Measurements from ENCODE around the gene PGS1. TPM values are rescaled to one million over a fixed set of nuclear protein-coding genes. Genes with fewer than 3 reads are reported as not detected.
"Not testable (repeated sequence)": the region's sequence is repeated elsewhere in the genome, so short reads cannot be mapped to it uniquely, and the experiment has no call there.

PGS1 gene
- total RNA-seq, 1 donor from 2014 or later: 99.8 TPM

DNA sequence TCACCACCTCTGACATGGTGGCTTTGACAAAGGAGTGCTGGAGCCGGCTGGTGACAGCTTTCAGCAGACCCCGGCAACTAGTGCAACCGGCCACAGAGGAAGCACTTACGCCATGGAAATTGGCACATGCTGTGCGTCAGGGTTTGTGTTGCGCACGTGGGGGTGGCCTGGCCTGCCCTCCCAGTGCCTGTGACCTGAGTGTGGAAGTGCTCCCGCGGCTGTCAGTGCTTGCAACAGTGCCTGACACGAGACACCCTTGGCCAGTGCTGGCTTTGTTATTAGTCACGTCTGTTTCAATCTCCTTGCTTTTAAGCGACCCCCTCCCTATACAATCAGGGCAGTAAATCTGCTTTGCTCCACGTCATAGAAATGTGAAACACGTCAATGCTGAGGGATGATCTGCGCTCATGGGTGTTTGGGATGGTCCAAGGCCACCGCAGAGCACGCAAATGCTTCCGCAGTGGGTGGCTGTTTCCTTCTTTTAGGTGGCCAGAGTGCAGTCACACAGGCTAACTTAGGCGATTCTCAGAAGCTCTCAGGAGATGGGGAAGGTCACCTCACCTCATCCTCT, 64.3 kb downstream of the PGS1 start:
- intact Hi-C loops (cut with micrococcal nuclease): no loop called here

DNA sequence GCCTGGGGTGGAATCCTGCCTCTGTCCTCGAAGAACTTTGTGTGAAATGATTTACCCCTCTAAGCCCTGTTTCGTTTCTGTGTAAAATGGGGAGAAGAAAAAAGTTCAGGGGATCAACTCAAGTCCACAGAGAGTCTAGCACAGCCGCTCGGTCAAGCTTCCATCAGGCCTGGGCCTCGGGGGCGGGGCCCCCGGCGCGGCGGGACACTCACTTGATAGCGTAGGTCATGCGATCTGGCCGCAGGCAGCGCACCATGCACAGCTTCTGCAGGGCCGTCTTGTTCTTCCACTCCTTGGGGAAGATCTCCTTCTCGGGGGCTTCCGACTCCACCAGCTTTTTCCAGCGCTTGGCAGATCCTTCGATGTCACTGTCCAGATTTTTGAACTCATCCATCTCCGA, 65.9 kb downstream of the PGS1 start:
- intact Hi-C loops (cut with micrococcal nuclease): no loop called here

DNA sequence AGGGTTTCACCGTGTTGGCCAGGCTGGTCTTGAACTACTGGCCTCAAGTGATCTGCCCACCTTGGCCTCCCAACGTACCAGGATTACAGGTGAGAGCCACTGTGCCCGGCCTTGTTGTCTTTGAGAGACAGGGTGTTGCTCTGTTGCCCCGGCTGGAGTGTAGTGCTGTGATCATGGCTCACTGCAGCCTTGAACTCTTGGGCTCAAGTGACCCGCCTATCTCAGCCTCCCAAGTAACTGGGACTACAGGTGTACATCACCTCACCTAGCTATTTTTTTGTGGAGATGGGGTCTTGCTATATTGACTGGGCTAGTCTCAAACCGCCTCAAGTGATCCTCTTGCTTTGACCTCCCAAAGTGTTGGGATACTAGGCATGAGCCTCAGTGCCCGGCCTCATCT, 68.4 kb downstream of the PGS1 start:
- intact Hi-C loops (cut with micrococcal nuclease): loop anchor here (5.0 kb wide), 1 partner anchor 260 kb away; no protein-coding TSS in a partner anchor

DNA sequence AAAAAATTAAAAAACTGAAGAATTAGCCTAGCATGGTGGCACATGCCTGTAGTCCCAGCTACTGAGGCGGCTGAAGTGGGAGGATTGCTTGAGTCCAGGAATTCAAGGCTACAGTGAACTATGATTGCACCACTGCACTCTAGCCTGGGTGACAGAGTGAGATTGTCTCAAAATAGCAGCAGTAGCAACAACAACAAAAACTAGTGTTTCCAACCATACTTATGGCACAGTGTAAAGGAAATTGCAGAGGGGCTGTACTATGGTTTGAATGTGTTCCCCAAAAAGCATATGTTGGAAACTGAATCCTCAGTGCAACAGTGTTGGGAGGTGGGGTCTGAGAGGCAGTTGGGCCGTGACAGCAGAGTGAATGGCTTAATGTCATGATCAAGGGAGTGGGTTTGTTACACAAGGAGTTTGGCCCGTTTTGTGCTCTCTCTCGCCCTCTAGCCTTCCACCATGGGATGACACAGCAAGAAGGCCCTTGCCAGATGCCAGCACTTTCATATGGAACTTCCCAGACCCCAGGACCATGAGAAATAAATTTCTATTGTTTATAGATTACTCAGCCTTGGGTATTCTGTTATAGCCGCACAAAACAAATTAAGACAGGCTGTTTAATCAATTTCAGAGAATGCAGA, 70.0 kb downstream of the PGS1 start:
- intact Hi-C loops (cut with micrococcal nuclease): loop anchor here (1.0 to 5.0 kb wide), 2 partner anchors 88 to 259 kb away; partner anchors contain the start of gene SOCS3

DNA sequence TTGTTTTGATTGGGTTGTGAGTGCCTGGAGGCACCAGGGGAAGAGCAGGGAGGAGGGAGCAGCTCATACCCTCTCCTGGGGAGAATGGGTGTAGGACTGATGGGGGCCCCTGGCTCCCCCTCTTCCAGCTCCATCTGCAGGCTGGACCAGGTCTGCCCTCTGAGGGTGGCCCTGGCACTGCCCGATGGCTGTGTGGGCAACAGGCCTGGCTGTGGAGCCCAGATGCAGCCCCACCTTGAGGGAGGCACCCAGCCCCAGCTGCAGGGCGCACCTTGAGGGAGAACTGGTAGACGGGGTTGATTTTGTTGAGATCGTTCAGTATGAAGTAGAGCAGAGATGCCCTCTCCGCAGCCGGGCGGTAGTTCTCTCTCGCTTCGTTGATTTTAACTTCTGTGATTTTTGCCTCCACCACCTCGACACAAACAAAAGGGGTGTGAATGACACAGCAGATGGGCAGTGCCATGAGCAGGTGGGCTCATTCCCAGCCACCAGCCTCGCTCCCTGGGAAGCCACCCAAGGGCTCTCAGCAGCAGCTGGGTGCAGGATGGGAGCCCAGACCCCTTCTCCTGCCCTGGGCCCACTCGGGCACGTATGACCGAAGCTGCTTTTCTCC, 71.6 kb downstream of the PGS1 start:
- intact Hi-C loops (cut with micrococcal nuclease): loop anchor here (5.0 kb wide), 1 partner anchor 257 kb away; no protein-coding TSS in a partner anchor

DNA sequence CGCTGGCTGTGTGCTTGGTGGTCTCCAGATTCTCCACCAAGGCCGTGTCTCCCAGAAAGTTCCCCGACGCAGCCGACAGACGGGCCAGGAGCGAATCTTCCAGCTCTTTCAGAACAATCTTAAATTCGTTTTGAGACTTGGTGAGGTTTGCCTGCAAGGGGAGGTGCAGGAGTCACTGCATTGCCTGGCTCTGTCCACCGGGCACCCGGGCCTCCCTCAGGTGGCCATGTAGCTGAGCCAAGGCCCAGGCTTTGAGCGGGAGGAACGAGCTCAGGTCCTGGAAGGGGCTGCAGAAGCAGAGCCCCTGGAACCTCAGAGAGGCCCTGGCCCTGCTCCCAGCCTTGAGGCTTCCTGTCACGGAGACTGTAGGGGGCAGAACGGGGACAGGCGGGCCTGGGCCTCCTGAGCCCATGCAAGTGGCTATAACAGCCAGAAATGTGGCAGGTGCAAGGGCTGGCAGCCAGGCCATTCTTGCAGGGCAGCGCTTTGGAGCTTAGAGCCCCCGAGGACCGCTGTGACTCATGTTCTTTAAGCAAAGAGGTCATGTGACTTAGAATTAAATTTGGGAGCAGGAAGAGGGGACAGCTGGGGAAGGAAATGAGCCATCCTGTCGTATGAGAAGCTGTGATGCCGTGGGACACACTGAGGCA, 72.4 kb downstream of the PGS1 start:
- intact Hi-C loops (cut with micrococcal nuclease): no loop called here

DNA sequence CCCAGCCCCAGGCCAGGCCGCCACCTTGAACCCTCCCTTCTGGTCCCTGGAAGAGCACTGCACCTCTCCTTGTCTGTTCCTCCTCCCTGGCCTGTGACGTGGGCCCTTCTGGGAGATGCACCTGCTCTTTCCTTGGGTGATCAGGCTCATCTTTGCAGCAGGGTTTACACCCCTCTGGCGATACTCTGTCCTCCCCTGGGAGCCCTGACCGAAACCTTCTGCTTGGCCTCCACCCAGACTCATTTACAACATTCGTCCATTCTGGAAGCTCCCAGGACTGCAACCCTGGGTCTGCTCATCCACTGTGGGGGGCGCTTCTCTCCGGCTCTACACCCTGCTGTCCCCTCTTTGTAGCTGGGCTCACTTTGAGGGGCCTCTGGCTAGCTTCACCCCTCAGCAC, 73.3 kb downstream of the PGS1 start:
- intact Hi-C loops (cut with micrococcal nuclease): no loop called here

DNA sequence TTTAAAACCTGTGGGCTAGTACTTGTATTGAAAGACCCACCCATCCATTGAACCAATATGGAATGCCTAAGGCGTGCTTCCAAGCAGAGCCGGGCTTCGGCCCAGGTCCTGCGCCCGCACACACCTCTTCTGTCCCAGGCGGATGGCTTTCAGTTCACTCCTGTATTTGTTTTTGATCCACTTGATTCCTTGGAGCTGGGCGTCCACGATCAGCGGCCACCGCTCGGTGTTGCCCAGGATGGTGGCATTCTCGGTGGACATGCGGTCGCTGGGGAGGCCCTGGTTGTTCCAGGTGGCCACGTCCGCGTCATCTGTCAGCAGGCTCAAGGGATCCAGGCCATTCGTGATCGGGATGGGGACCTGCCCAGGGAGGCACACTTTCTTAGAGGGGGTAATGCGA, 75.9 kb downstream of the PGS1 start:
- intact Hi-C loops (cut with micrococcal nuclease): no loop called here

DNA sequence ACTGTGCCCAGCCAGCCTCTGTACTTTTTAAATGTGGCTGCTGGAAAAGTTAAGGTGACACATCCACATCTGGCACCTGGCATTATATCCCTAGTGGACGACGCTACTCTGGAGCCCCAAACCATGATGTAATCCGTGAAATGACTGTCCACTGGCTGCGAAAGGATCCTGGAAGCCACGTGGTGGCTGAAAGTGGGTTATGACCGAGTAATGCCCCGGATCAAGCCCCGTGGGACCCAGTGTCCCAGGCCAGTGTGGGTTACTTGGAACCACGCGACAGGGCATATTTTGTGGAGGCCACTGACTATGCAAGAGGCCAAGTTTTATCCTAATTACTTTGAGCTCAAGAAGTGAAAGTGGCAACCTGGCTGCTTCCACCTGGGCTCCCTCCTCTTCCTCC, 79.6 kb downstream of the PGS1 start:
- intact Hi-C loops (cut with micrococcal nuclease): no loop called here

DNA sequence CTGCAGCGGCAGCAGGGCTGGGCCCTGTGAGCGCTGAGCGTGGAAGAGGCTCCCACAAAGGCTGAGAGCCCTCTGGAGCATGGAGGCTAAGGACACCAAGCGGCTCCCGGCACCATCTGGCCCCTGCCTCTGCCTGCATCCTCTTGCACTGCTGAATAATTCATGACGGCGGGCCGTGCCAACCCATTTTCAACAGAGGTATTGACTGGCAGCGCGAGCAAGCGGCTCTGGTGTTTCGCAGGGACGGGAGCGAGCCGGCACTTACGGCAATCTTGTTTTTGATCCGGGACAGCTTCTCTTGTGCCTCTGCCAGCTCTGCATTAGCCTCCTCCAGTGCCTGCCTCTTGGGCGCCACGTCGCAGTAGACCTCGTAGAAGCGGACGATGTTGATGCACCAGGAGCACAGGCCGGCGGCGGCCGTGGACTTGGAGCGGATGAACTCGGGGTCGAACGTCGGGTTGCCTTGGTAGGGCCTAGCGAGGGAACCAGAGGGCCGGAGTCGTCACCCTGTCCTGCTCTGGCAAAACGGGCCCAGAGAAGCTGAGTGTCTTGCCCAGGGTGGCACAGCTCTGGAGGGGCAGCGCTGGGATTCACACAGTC, 80.4 kb downstream of the PGS1 start:
- intact Hi-C loops (cut with micrococcal nuclease): no loop called here

DNA sequence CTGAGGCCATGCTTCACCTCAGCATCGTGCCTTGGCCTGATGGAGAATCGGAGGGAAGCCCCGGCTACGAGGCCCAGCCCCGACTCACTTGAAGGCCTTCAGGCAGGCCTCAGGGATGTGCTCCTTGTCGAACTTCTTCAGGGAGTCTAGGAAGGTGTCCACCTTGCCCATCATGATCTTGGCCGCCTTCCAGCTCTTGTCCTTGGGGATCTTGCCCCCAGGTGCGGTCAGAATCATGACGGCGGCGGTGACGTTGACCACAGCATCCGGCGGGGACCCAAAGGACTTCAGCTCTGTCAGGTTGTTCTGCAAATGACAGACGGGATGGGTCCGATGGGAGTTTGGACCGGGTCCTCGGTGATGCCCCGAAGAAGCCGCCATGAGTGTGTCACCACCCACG, 81.2 kb downstream of the PGS1 start:
- intact Hi-C loops (cut with micrococcal nuclease): no loop called here

DNA sequence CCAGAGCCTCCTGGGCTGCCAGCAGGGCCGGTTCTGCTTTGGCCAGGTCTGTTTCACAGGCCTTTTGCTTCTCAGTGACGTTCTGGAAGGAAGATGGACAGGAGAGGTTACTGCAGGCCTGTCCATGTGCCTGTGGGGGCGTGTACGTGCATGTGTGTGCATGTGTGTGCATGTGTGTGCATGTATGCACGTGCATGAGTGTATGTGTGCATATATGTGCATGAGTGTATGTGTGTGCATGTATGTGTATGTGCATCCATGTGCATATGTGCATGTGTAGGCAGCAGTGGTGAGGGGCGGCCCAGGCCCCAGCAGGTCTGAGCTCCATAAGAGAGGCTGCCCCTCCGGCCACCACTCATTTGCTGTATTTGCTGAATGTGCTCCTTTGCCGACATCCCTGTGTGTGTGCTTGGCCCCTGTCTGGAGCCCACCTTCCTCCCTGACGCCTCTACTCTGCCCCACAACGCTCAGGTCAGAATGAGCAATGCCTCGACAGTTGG, 81.8 kb downstream of the PGS1 start:
- intact Hi-C loops (cut with micrococcal nuclease): no loop called here

DNA sequence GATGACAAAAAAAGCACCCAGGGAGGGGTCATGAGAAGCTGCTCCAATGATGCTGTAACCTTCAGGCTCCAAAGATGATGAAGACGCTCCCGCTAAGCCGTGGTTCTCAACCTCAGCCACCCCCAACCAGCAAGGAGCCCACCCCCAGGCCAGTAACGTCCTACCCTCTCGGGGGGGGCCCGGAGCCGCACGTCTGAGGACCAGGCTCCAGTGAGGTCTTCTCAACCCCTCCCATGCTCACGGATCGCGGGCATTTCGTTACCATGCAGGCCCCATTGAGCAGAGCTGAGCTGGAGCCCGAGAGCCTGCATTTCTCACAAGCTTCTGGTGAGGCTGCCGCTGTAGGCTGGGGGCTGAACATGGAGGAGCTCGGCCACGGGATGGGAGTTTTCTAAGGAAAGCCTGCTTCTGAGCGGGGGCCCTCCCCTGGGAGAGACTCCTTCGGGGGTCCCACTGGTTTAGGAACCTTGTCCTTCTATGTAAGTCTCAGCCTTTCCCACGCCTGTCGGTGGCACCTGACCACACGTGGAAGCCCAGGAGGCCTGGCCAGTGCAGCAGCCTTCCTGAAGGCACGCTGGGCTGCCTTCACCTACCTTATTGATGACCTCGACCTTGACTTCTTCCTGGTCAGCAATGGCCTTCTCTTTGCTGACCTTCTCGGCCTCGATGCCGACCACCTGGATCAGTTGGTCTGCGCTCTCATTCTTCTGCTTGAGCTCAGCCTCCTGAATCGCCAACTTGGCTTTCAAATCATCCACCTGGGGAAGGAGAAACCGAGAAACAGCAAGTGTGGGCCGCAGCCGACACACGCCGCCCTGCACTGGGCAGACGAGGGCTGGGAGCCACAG, 82.7 kb downstream of the PGS1 start:
- intact Hi-C loops (cut with micrococcal nuclease): no loop called here

DNA sequence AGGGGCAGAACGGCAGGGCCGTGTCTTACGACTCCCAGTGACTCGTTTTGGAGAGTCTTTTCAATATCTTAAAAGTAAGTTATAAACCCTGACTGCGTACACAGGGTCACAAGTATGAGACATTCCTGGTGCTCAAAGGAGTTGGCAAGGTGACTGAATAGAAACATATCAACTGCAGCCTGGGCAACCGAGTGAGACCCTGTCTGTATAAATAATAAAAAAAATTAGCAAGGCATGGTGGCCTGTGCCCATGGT, 83.3 kb downstream of the PGS1 start:
- intact Hi-C loops (cut with micrococcal nuclease): no loop called here

DNA sequence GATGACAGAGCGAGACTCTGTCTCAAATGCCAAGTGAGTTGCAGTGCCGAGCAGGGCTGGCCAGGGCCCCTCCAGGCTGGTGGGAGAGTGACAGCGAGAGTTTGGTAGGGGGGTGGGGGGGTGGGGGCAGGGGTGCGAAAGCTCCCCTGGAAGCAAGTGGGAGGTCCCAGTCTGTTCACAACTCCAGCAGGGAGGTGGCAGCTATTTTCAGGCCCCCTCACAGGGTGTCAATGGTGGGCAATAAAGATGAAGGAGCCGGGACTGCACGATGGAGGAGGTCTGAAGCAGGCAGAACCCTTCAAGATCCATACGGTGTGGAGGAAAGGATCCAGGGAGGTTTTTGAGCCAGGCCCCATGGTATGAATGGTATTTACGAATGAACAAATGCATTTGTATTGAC, 83.7 kb downstream of the PGS1 start:
- intact Hi-C loops (cut with micrococcal nuclease): no loop called here

DNA sequence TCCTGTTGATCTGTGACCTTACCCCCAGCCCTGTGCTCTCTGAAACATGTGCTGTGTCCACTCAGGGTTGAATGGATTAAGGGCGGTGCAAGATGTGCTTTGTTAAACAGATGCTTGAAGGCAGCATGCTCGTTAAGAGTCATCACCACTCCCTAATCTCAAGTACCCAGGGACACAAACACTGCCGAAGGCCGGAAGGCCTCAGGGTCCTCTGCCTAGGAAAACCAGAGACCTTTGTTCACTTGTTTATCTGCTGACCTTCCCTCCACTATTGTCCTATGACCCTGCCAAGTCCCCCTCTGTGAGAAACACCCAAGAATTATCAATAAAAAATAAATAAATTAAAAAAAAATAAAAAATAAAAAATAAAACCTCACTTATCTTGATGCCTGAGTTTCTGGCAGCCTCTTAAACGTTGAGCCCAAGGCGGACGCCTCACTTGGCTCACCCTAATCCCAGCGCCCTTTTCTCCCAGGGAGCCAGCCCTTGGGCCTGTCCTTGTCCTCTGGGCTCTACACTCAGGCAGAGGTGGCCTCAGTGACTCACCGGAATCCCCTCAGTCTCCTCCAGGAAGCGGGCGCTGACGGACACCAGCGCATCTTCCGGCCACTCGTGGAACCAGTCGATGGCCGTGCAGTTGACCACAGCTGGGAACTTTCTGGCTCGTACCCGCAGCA, 87.8 kb downstream of the PGS1 start:
- intact Hi-C loops (cut with micrococcal nuclease): not testable (repeated sequence)

DNA sequence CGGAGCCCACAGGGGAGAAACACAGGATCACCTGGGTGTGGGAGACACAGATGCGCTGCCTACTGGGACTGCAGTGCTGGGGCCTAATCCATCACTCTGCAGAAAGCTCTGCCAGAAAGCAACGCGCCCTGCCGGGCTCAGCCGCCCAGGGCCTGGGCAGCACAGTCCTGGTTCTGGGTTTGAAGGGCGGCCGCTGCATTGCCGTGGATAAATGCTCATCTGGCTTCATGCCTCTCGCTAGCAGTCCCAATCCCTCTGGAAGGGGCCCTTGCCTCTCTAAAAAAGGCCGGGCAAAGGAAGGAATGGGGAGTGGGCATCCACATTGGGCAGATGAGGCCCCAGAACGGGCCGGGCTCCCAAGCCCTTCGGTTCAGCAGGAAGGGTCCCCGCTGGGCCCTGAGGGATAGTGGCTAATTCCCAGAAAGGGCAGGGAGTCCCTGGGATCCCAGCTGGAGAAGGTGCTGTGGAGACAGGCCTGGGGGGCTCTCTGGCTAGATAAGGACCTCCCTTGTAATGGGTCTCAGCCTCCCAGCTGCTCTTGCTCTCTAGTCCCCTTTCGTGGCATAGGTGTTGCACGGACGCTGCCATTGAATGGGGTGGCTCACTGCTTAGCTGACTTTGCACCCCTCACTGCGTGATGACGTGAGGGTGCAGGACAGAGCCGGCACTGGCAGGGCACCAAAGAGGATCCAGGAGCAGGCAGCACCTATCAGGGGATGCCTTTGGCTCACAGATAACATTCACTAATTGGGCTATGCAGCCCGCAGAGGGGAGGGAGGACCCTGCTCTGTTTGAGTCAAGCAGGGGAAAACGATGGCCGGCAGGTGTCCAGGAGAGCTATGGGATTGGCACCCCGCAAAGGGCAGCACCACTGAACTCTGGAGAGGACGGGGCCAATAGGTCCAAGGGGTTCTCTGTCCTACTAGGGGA, 88.6 kb downstream of the PGS1 start:
- intact Hi-C loops (cut with micrococcal nuclease): no loop called here

DNA sequence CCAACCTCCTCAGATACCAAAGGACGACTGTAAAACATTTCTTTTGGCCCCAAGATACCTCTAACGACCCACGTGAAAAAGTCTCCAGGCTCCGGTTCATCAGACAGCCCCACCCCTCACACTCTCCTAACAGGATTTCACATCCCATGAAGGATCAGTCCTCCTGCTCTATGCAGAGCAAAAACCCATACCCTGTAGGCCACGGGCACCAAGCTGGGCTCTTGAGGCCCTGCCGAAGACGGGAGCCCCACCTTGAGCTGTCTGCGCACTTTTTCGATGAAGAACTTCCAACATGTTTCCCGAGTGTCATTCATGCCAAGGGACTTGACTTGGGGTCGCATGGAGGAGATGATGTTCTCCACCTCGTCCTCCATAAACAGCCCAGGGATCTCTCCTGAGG, 89.9 kb downstream of the PGS1 start:
- intact Hi-C loops (cut with micrococcal nuclease): no loop called here

DNA sequence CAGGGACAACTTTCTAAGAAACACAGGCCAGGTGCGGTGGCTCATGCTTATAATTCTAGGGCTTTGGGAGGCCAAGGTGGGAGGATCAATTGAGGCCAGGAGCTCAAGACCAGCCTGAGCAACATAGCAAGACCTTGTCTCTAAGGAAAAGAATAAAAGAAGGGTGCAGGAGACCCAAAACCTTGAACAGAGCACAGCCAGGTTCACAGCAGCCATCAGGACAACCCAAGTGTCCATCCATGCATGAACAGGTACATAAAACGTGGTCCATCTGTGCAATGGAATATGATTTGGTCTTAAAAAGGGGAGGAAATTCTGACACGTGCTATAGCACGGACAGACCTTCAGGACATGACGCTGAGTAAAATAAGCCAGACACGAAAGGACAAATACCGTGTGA, 91.0 kb downstream of the PGS1 start:
- intact Hi-C loops (cut with micrococcal nuclease): no loop called here

DNA sequence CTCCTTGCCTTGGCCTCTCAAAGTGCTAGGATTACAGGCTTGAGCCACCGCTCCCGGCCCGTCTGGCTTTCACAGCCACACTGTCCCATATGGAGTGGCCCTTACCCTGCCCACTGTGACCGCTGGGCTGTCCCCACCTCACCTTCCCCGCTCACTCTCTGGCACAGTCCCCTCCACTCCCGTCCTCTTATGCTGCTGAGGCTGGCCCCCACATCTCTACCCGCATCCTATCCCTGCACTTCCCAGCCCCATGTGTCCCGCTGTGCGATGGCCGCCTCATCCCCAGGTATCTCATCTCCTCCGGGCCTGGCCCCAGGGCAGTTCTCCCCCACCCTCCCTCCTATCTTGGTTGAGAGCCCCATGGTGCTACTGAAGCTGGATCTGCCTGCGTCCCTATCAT, 93.2 kb downstream of the PGS1 start:
- intact Hi-C loops (cut with micrococcal nuclease): no loop called here
